BE2C (cell line): Measurements from ENCODE around the gene TBC1D16.

Experiments used
- DNase-seq: peaks from one replicate; pipeline ENCODE4 v3.0.0-alpha.2; 2020
- H3K27me3 ChIP-seq: fragments of 250-450 bp; sonication (Bioruptor Pico); 2 replicates; pipeline ENCODE4 v1.5.1; 2020; ENCODE audit warnings: mild to moderate bottlenecking
- H3K36me3 ChIP-seq: fragments of 250-450 bp; sonication (Bioruptor Pico); 2 replicates; pipeline ENCODE4 v1.5.1; 2020; ENCODE audit warnings: mild to moderate bottlenecking
- H3K4me1 ChIP-seq: fragments of 250-450 bp; sonication (Bioruptor Pico); 2 replicates; pipeline ENCODE4 v1.5.1; 2020
- H3K4me3 ChIP-seq: 2 replicates; pipeline ENCODE4 v1.5.1; 2011; ENCODE audit warnings: low read depth, low read length
- H3K9me3 ChIP-seq: fragments of 250-450 bp; sonication (Bioruptor Pico); 2 replicates; pipeline ENCODE4 v1.5.1; 2020
- CTCF ChIP-seq: IDR thresholded peaks from 2 replicates; pipeline ENCODE4 v1.5.1; 2012; ENCODE audit warnings: mild to moderate bottlenecking, low read depth, low read length

Gene TBC1D16

DNA sequence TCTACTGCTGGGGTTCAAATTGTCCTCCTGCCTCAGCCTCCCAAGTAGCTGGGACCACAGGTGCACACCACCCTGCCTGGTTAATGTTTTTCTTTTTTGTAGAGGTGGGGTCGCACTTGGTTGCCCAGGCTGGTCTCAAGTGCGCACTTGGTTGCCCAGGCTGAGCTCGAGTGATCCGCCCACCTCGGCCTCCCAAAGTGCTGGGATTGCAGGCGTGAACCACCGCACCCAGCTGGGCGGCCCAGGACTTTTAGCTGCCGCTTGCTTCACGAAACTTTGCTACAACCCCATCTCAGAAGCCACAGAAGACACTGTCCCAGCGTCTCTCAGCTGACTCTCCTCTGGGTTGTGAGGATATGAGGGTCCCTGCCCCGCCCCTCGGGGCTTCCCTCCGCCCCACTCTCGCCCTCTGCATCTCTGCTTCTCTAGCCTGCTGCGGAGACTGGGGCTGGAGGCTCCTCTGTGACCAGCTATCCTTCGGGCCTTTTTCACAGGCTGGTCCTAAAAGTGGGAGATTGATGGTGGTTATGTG is 147.6 kb downstream of the TBC1D16 start:
- no peak for TF ChIP-seq CTCF
- Histone ChIP-seq H3K4me3 (no peak overlapping the region), H3K27me3 (no peaks in the 10 kb centered on the region), H3K9me3 (no peaks in the 10 kb centered on the region), H3K36me3 (no peaks in the 10 kb centered on the region), H3K4me1 (peaks cover 10% of the 10 kb centered on the region)
- DNase-seq, result no peak

DNA sequence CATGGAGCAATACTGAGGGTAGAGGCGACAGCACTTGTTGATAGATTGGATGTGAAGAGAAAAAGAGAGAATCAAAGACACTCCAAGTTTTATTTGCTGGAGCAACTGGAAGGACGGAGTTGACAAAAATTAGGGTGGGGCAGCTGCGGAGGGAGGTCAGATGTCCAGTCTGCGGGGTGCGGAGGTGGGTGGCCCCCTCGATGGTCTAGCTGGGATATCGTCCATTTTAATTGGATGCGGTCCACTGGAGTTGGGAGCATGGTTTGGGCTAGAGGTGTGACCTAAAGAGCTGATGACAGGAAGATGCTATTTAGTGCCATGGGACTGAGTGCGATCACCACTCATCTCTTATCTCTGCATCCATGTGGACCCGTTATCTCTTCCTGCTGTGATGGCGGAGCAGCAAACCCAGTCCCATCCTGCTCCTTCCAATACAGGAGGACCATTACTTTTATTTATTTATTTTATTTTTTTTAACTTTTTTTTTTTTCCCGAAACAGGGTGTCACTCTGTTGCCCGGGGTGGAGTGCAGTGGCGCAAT is 148.2 kb downstream of the TBC1D16 start:
- DNase-seq, result no peak
- no peaks in the 10 kb centered on the region for H3K27me3 ChIP-seq
- no peaks in the 10 kb centered on the region for H3K9me3 ChIP-seq
- no peaks in the 10 kb centered on the region for H3K36me3 ChIP-seq
- H3K4me1 ChIP-seq, result peaks cover 10% of the 10 kb centered on the region
- no peak overlapping the region for H3K4me3 ChIP-seq
- TF ChIP-seq CTCF, result no peak

DNA sequence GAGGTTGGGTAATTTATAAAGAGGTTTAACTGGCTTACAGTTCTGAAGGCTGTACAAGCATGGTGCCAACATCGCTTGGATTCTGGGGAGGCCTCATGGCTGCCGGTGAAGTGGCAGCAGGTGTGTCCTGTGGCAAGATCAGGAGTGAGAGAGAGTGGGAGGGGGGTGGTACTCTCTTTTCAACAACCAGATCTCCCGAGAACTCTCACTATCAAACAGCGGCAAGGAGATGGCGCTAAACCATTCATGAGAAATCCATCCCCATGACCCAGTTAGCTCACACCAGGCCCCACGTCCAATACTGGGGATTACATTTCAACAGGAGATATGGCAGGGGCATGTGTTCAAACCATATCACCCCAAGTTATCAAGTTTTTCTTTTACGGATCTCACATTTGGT is 152.5 kb downstream of the TBC1D16 start:
- no peak for DNase-seq
- Histone ChIP-seq H3K9me3 (no peaks in the 10 kb centered on the region), H3K36me3 (no peaks in the 10 kb centered on the region), H3K4me3 (no peak overlapping the region), H3K4me1 (no peaks in the 10 kb centered on the region; the same call in 1 of the 2 replicates), H3K27me3 (no peaks in the 10 kb centered on the region)
- no peak for TF ChIP-seq CTCF
